ENCODE results near the gene C10orf90.

C10orf90 gene

DNA sequence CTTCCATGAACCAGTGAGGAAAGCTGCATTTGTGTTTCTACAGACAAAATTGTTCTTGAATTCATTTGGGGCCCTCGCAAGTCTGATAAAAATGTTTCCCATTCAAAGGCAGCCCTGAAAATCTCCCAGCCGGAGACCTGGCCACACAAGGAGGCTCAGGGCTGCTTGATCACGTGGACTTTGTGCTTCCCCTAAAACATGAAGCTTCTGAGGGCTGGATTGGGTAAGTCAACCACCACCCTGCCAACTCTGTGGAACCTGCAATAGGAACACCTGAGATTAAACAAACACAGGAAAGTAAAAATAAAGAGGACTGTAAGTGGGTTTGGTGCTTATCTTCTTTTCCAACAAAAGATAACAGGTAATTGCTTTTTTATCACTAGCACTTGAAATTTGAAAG is 133.8 kb downstream of the C10orf90 start:
- DNase-seq = no peak

DNA sequence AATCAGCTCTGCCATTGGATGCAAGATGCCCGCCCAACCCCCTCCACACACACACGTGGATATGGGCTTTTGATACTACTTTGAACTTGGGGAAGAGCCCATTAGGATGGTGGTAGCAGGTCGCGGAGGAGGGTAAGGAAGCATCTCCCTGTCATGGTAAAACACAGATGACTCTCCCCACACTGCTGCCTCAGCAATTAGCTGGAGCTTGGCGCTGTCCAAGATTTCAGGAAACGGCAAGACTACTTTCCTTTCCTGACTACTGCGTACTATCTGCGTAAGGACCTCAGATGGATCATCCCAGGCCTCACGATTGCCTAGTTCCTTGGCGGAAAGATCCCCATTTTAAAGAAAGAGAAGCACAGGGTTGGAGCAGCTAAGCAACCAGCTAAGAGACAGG is 134.3 kb downstream of the C10orf90 start:
- no peak for DNase-seq

DNA sequence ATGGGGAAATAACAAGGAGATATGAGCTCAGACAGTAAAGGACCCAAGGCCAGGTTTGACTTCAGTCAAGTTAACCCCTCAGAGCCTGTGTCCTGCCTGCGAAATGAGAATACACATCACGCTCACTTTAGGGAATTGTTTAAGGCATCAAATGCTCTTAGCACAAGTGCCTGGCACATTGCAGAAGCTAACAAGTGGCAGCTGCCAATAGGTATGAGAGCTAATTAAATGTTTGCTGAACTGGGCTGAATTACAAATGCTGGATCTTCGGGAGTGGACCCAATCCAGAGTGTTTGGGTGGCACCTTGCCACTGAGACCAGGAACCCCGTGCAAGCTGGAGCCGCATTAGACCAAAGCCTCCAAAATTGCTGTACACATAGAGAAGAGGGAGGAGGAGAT is 136.8 kb downstream of the C10orf90 start:
- DNase-seq = no peak

DNA sequence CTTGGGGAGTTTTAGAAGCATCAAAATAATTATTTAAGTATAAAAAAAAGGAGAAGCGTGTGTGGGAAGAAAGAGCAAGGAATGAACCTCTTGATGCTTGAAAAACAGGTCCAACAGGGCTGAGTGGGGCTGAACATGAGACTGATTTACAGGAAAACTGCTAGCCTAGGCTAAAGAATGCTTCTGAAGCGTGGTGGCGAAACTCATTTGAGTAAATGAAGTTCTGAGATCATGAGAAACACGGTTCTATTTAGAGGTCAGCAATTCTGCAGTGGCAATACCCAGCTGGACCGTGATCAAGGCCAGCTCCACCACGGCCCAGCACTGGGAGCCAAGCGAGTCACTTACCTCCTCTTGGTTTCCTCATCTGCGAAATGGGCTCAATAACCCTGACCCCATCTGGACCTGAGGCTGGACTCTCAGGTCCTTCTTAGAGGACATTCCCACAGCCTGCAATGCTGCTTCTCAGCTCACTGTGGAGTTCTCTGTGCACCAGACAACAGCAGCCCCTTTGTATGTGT is 142.1 kb downstream of the C10orf90 start:
- no peak for DNase-seq

DNA sequence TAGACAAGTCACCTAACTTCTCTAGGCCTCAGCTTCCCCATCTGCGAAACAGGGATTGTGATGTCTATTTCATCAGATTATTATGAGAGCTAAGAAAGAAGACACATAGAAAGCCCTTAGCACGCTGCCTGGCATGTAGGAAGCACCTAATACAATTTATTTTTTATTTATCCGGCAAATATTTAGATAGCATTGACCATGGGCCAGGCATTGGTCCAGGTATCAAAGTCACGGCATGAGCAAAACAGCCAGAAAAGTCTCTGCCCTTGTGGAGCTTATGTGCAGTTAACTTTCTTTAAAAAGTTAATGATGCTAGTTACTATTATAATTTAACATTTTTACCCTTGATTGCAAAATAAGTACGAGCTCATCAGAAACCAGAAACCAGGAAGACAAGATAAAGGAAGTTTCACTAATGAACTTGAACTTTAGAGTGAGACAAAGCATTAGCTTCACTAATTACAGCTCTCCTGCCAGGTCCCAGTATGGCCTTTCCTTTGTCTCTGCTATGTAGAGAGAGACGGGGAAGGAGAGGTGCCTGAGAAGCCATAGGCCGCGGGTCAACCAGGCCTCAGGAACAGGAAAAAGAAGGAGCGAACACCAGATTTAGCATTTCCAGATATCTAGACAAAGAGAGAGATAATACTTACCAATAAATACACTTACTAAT is 142.7 kb downstream of the C10orf90 start:
- no peak for DNase-seq

DNA sequence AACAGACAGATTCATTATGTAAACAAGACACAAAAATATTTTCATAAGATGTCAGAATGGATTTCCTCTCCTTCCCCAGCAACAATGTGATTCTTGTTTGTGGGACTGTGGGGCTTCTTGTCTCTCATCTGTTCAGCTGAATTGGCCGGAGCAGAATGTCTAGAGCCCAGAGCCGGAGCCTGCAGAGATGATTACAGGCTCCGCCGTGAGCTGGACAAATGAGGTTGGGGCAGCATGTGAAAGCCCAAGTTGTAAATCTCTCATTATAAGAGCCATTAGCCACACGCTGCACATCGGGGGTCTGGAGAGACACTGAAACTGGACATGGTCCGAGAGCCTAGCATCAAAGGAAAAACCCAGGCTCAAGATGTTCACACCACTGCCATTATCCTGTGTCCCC is 145.2 kb downstream of the C10orf90 start:
- no peak for DNase-seq

DNA sequence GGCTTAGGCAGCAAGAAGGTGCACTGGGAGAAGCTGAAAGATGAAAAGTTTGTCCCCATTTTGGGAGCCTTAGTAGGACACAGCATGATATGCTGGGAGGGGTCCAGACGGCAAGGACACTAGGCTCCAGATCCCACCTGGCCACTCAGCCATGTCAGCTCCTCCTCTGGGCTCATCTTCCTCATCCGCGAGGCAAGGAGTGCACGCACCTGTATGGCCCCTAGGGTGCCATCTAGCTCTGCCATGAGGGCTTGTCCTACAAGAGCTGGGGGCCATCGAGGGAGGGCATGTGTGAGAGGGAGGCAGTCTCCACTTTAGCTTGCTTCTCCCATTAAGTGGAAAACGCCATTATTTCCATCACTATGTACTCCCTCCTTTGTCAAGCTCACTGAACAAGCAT is 146.0 kb downstream of the C10orf90 start:
- DNase-seq = no peak

DNA sequence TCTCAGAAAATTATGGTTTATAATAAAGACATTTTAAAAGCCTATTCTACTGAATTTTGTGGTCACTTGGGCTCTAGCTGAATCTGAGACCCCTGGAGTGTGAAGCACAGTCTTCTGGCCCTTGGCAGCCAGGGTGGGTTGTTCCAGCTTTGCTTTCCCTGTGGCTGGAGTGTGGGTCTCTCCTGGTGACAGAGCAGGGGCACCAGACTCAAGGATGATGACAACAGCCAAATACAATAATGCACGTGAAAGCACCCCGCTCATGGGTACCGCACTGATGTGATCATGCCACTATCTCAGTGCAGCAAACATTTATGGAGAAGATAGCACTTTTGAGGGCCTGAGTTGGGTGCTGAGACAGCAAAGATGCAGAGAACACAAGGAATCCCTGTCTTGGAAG is 147.4 kb downstream of the C10orf90 start:
- DNase-seq = no peak

DNA sequence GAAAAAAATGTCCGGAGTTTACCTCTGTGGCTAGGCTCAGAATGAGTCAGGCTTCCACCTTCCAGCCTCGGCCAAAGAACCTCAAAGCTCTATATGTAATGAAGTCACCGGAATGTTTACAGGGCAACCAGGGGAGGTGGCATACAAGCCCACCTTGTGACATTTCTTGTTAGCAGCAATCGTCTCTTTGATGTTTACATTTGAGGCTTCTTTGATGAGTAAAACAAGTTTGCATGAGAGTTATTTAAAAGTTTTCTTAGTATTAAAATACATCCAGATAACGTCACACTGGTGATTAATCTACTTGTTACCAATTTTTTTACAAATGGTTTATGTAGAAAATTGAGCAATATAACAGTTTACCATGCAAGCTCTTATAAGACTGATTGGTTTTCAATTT is 149.1 kb downstream of the C10orf90 start:
- DNase-seq = no peak

DNA sequence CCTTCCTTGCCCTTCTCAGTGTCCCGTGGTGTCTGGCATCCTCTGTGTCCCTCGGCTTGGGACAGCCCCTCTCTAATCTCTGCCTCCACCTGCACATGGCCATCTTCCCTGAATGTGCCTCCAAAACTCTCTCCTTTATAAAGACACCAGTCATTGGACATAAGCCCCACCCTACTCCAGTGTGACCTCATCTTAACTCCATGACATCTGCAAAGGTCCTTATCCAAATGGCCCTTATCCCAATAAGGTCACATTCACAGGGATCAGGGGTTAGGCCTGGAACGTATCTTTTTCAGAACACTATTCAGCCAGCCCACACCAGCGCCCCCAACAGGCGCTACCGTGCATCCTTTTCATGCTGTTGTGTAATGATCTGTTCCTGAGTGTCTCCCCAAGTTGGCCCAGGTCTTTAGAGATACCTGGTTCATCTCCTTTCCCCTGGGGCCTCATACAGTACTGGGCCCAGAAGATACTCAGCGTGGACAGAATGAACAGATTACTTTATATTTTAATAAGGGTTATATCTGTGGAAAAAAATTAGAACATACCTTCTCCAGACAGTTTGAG is 149.7 kb downstream of the C10orf90 start:
- DNase-seq = no peak

DNA sequence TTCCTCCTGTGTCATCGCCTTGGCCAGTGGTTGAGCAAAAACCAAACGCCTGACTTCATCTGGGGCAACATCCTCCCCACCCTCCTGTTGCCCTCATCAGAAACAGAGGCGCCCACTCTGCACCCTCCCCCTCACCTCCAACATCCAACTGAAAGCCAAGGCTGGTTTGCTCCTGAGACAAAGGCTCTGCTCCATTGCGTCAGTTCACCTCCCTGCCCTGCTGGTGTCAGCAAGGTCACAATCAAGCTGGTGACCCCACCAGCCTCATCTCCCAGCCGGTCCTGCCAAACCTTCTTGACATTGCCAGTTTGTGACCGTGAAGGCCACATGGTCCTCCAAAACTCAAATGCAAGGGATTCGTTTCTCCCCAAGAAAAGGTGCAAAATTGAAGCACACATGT is 150.5 kb downstream of the C10orf90 start:
- DNase-seq = no peak

DNA sequence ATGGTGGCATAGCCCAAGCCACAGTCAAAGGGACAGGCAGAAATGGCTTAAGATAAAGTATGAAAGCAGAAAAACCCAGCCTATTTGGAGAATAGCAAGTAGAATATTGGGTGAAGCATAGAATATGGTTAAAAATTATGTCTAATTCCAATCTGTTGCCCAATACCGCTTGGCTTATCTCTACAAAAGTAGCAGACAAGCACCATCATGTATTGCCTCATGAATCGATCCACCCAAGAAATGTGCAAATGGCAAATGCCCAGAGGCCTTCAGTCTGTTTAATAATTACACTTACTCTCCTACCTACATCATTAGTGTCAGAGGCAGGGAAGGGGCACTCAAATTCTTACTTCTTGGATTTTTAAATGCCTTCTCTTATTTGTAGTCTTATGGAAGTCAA is 151.3 kb downstream of the C10orf90 start:
- DNase-seq = no peak

DNA sequence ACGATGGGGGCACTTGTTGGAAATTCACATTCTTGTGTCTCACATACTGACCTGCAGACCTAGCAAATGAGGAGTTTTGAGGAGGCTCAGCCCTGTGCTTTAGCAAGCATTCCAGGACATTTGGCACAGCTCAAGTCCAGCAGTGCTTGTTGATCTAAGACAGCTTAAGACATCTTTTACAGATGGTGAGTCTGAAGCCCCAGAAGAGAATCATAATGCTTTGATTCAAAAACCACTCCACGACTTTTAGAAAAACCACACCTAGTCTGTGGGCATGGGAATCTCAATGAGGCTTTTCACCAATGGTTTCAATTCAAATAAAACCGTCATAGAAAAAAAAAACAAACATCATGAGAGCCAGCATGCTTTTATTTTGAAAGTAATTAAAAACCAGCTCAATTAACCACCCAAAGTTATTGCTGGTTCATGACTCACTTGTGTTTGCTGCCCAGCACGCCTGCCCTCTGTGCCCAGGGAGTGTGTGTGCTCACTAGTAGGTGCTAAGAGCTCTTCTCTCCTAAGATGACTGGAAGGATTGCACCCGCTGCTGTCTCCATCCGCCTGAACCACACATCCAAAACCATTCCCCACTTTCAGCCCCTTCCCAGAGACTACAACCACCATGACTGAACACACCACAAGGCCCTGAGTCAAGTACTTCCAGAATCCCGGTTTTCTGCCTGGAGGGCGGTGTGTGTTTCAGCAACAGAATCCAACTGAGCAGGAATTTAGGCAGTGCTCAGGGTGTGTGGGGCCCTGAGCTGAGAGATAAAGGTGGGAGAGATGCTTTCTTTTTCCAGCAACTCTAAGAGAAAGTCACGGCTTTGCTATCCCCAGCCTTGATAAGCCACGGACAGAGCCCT is 152.0 kb downstream of the C10orf90 start:
- no peak for DNase-seq

DNA sequence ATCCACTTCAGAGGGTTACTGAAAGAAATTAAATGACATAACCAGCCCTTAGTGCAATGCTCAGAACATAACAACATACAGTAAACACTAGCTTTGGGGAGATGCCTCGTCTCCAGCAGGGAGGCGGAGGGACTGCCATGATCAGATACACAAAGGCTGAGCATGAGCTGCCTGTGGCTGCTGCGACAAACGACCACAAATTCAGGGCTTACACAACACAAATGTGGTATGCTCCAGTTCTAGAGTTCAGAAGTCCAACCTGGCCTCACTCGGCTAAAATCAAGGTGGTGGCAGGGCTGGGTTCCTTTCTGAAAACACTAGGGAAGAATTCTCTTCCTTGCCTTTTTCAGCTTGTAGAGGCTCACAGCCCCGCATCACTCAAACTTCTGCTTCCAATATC is 154.0 kb downstream of the C10orf90 start:
- DNase-seq = no peak

DNA sequence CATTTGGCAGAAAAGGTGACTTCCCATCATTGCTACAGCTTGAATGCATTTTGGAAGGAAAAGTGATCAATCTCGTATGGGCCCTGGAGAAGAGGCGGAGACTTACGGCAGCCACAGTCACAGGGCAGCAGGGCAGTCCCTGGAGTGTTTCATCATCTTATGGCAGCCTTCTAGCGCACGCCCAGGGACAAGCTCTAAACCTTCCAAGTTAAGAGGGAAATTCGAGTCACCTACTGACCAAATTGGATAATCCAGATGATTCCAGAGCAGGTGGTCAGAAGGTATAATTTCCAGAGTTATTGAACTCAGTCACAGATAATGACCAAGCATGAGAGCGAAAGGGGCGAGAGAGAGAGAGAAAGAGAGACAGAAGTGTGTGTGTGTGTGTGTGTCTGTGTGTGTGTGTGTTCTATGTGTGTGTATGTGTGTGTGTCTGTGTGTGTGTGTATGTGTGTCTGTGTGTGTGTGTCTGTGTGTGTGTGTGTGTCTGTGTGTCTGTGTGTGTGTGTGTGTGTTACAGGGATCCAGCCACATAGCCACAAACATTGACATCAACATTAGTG is 158.5 kb downstream of the C10orf90 start:
- DNase-seq = no peak

DNA sequence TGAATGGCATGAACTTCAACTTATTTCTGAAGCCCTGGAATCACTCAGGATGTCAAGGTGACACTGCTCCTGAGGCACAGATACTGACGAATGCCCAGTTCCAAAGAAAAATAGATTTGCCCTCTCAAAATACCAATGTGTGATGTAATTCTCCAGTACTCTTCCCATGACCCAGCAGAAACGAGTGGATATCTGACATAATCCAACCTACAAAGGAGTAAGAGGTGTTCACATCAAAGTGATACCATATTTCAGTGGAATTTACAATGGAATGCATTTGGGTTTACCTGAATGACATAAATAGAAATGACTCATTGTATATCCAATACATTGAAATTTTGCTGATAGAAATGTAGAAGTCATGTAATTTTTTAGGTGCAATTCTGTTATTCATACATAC is 161.3 kb downstream of the C10orf90 start:
- DNase-seq = no peak

DNA sequence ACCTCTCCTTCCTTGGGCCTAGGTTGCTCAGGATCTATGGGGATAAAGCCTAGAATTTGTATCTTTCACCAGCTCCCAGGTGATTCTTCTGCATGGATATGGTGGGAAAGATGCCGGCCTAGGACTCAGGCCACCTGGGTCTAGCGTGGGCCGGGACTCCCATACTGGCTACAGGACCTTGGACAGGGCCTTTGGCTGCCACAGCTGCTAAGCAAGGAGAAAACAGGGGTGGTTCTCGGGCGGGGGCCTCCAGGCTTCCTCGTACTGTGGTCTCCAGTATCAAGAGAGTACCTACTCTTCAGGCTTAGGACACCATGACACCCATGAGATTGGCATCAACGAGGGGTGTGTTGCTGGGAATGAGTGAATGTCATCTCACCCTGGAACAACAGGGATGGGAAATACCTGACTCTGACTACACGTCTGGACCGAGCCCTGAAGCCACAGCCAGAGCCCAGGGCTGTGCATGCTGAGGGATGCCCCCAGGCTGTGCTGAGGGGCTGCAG is 161.9 kb downstream of the C10orf90 start:
- no peak for DNase-seq

DNA sequence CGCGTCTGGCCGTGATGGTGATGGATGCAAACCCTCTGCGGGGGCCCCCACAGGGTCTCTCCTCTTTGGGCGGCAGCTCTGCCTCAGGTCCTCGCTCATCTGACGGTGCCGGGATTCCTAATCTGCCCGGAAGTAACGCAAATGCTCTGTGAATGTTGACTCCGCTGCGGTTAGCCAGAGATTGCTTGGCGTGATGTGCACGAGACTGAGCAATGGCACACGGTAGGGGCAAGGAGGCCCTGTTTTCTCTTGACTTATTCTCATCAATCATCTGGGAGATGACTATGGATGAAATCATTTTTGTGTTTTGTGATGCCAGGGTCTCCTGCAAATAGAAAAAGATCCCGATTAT is 165.8 kb downstream of the C10orf90 start:
- DNase-seq = no peak

DNA sequence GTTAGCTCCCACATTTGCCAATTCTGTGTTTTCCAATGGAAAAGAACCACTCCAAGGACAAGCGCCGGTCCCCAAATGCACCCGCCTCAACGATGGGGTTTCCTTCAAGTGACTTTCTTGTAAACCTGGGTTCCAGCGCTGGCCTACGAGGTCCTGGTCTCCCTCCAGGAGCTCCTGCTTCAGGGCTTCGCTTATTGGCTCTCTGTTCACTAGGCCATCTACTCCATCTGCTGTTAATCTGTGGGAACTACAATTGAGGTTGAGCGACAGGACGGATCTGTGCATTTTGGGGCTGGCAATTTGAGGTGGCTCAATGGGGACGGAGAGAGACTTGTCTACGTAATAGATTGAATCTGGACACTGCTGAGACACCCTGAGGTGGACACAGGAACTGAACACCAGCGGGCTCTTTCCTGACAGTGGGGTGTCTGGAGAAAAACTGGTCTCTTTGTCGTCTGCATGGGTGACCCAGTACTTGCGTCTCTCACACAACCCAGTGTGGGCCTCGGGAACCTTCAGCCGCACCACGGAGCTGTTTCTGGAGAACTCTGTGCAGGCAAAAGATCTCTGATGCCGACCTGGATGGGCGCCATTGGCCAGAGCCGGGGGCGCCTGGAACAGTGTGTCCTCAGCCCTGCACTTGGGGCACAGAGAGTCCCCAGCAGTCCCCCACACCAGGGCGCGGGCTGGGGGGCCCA is 166.3 kb downstream of the C10orf90 start:
- DNase-seq = no peak

DNA sequence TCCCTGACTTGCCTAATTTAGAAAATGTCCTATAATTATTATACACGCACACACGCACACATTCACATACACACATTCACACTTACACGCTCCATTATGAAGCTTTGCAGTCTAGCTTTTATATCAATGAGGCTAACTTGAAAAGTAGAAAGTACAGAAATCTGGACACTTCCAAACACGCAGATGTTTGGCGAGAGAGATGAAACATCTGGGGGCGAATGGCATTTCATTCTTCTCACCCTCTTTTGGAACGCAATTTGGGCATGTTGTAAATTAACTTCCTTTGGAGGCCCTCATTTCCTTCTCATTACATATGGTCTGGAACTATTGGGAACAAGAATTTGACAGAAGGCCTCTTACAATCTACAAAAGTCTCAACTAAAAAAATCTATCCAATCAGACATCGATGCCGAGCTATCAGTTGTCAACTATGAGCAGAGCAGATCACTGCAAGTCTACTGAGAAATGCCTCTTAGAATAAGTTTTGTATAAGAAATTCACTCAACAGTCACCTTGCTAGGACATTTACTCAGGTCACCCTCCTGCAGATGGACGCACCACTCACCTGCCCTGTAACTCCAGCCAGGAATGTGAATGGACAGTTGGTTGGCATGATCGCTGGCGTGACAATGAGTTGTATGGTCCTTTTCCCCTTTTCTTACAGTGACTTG is 167.0 kb downstream of the C10orf90 start:
- DNase-seq = no peak

DNA sequence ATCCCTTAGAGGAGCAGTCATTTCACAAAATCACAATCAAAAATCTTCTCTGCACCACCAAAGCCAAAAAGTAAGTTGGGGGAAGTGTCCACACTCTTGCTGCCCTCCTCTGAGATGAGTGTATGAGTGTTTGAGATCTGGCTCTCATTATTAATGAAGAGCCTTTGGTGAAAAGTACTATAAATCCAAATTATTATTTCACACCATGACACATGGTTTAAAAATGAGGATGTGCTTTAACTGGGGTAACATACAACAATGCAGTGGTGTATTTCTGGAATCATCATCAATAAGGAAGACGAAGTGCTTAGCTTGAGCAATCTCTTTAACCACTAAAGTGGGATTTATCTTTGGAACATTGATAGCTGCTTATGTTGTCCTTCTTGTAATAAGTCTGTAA is 168.1 kb downstream of the C10orf90 start:
- no peak for DNase-seq

DNA sequence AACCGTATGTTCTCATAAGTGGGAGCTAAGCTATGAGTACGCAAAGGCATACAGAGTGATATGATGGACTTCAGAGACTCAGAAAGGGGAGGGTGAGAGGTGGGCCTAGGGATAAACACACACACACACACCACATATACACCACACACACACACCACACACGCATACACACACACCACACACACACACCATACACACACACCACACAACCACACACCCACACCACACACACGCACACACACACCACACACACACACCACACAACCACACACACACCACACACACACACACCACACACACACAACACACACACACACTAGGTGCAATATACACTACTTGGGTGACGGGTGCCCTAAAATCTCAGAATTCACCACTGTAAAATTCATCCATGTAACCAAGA is 168.7 kb downstream of the C10orf90 start:
- no peak for DNase-seq

All from T-helper 9 cell (primary cell).